ENCODE results near the gene TNNI3.

Gene TNNI3

GRCh38 chr19:55137915-55138314 lies 19.6 kb downstream of the TNNI3 start:
- Histone ChIP-seq H3K23ac (ENCODE audit: low read length) (no peak overlapping the region), H4K8ac (ENCODE audit: low read depth, low read length) (no peak overlapping the region), H3K79me2 (ENCODE audit: control insufficient read depth, insufficient read depth, low read length, poor library complexity) (no peaks in the 10 kb centered on the region), H2AFZ (ENCODE audit: insufficient read depth, low read length, poor library complexity) (no peak overlapping the region), H2BK120ac (ENCODE audit: insufficient read depth, low read length, poor library complexity) (no peak overlapping the region), H3K4me2 (ENCODE audit: low read length) (no peak overlapping the region), H2AK5ac (ENCODE audit: low read length) (no peak overlapping the region), H3K36me3 (ENCODE audit: control insufficient read depth in 1 of 2, insufficient read depth in 2 of 2, low read length in 2 of 2) (no peaks in the 10 kb centered on the region), H2BK5ac (ENCODE audit: low read depth, low read length, poor library complexity) (no peak overlapping the region), H3K14ac (ENCODE audit: low read length) (no peak overlapping the region), H3K27me3 (ENCODE audit: insufficient read depth, low read length) (no peaks in the 10 kb centered on the region), H3K4ac (ENCODE audit: low read depth, low read length) (no peak overlapping the region), H3K9ac (ENCODE audit: low read length) (no peak overlapping the region), H2BK12ac (ENCODE audit: low read length) (no peak overlapping the region), H3K4me3 (ENCODE audit: low read depth, low read length) (no peak overlapping the region), H3K18ac (ENCODE audit: low read length) (no peak overlapping the region), H3K79me1 (ENCODE audit: low read length) (no peaks in the 10 kb centered on the region), H3K9me3 (ENCODE audit: insufficient read depth, low read depth, low read length) (peaks cover 1% of the 10 kb centered on the region), H4K91ac (ENCODE audit: low read depth, low read length) (no peak overlapping the region), H3K27ac (ENCODE audit: low read depth, low read length) (no peak overlapping the region), H3K4me1 (ENCODE audit: control insufficient read depth in 1 of 2, insufficient read depth in 2 of 2, low read length in 2 of 2) (peaks cover 0 to 7% of the 10 kb centered on the region in 2 experiments), H4K12ac (ENCODE audit: low read depth, low read length) (no peak overlapping the region)
- no peak for DNase-seq
- WGBS (ENCODE audit: extremely low coverage, insufficient coverage, insufficient read length), result no CpG with 5 or more reads among the region's 9 CpGs

GRCh38 chr19:55136399-55137102 lies 21.0 kb downstream of the TNNI3 start:
- no peak for DNase-seq
- Histone ChIP-seq H3K36me3 (ENCODE audit: control insufficient read depth in 1 of 2, insufficient read depth in 2 of 2, low read length in 2 of 2) (no peaks in the 10 kb centered on the region), H3K27me3 (ENCODE audit: insufficient read depth, low read length) (no peaks in the 10 kb centered on the region), H3K4ac (ENCODE audit: low read depth, low read length) (no peak overlapping the region), H3K23ac (ENCODE audit: low read length) (no peak overlapping the region), H3K18ac (ENCODE audit: low read length) (no peak overlapping the region), H3K27ac (ENCODE audit: low read depth, low read length) (no peak overlapping the region), H2BK12ac (ENCODE audit: low read length) (no peak overlapping the region), H4K91ac (ENCODE audit: low read depth, low read length) (no peak overlapping the region), H3K9ac (ENCODE audit: low read length) (no peak overlapping the region), H3K4me2 (ENCODE audit: low read length) (no peak overlapping the region), H3K9me3 (ENCODE audit: insufficient read depth, low read depth, low read length) (no peaks in the 10 kb centered on the region), H2BK120ac (ENCODE audit: insufficient read depth, low read length, poor library complexity) (no peak overlapping the region), H3K4me1 (ENCODE audit: control insufficient read depth in 1 of 2, insufficient read depth in 2 of 2, low read length in 2 of 2) (peaks cover 0 to 7% of the 10 kb centered on the region in 2 experiments), H3K79me1 (ENCODE audit: low read length) (no peaks in the 10 kb centered on the region), H3K14ac (ENCODE audit: low read length) (no peak overlapping the region), H2AFZ (ENCODE audit: insufficient read depth, low read length, poor library complexity) (no peak overlapping the region), H4K12ac (ENCODE audit: low read depth, low read length) (no peak overlapping the region), H2AK5ac (ENCODE audit: low read length) (no peak overlapping the region), H3K4me3 (ENCODE audit: low read depth, low read length) (no peak overlapping the region), H3K79me2 (ENCODE audit: control insufficient read depth, insufficient read depth, low read length, poor library complexity) (no peaks in the 10 kb centered on the region), H2BK5ac (ENCODE audit: low read depth, low read length, poor library complexity) (no peak overlapping the region), H4K8ac (ENCODE audit: low read depth, low read length) (no peak overlapping the region)
- WGBS (ENCODE audit: extremely low coverage, insufficient coverage, insufficient read length), result no CpG with 5 or more reads among the region's 17 CpGs

DNA sequence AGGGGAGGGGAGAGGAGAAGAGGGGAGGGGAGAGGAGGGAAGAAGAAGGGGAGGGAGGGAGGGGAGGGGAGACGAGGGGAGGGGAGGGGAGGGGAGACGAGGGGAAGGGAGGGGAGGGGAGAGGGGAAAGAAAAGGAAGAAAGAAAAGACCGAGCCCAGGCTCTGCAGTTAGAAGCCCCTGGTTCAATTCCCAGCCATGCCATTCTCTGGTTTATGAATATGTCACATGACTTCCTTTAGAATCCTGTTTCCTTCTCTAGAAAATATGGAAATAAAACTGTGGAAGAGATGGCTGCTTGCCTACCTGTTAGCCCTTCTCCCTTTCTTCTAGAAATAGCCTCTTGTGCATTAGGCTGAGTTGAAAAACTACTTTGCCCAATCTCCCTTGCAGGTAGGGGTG lies 22.8 kb downstream of the TNNI3 start:
- H3K9me3 ChIP-seq (ENCODE audit: insufficient read depth, low read depth, low read length), result no peaks in the 10 kb centered on the region
- no peak overlapping the region for H3K4ac ChIP-seq (ENCODE audit: low read depth, low read length)
- no peak overlapping the region for H3K23ac ChIP-seq (ENCODE audit: low read length)
- H3K27ac ChIP-seq (ENCODE audit: low read depth, low read length), result no peak overlapping the region
- no peak overlapping the region for H3K14ac ChIP-seq (ENCODE audit: low read length)
- H3K4me2 ChIP-seq (ENCODE audit: low read length), result no peak overlapping the region
- no peak overlapping the region for H2AFZ ChIP-seq (ENCODE audit: insufficient read depth, low read length, poor library complexity)
- H2BK12ac ChIP-seq (ENCODE audit: low read length), result no peak overlapping the region
- peaks cover 0 to 7% of the 10 kb centered on the region in 2 experiments for H3K4me1 ChIP-seq (ENCODE audit: control insufficient read depth in 1 of 2, insufficient read depth in 2 of 2, low read length in 2 of 2)
- H2BK5ac ChIP-seq (ENCODE audit: low read depth, low read length, poor library complexity), result no peak overlapping the region
- no peak overlapping the region for H3K4me3 ChIP-seq (ENCODE audit: low read depth, low read length)
- no peak overlapping the region for H2AK5ac ChIP-seq (ENCODE audit: low read length)
- H3K36me3 ChIP-seq (ENCODE audit: control insufficient read depth in 1 of 2, insufficient read depth in 2 of 2, low read length in 2 of 2), result no peaks in the 10 kb centered on the region
- H3K79me1 ChIP-seq (ENCODE audit: low read length), result no peaks in the 10 kb centered on the region
- H4K8ac ChIP-seq (ENCODE audit: low read depth, low read length), result no peak overlapping the region
- no peak overlapping the region for H3K9ac ChIP-seq (ENCODE audit: low read length)
- H4K12ac ChIP-seq (ENCODE audit: low read depth, low read length), result no peak overlapping the region
- H3K79me2 ChIP-seq (ENCODE audit: control insufficient read depth, insufficient read depth, low read length, poor library complexity), result no peaks in the 10 kb centered on the region
- no peak overlapping the region for H2BK120ac ChIP-seq (ENCODE audit: insufficient read depth, low read length, poor library complexity)
- H3K27me3 ChIP-seq (ENCODE audit: insufficient read depth, low read length), result no peaks in the 10 kb centered on the region
- H4K91ac ChIP-seq (ENCODE audit: low read depth, low read length), result no peak overlapping the region
- no CpG with 5 or more reads among the region's 3 CpGs for WGBS (ENCODE audit: extremely low coverage, insufficient coverage, insufficient read length)
- DNase-seq, result no peak
- H3K18ac ChIP-seq (ENCODE audit: low read length), result no peak overlapping the region

DNA sequence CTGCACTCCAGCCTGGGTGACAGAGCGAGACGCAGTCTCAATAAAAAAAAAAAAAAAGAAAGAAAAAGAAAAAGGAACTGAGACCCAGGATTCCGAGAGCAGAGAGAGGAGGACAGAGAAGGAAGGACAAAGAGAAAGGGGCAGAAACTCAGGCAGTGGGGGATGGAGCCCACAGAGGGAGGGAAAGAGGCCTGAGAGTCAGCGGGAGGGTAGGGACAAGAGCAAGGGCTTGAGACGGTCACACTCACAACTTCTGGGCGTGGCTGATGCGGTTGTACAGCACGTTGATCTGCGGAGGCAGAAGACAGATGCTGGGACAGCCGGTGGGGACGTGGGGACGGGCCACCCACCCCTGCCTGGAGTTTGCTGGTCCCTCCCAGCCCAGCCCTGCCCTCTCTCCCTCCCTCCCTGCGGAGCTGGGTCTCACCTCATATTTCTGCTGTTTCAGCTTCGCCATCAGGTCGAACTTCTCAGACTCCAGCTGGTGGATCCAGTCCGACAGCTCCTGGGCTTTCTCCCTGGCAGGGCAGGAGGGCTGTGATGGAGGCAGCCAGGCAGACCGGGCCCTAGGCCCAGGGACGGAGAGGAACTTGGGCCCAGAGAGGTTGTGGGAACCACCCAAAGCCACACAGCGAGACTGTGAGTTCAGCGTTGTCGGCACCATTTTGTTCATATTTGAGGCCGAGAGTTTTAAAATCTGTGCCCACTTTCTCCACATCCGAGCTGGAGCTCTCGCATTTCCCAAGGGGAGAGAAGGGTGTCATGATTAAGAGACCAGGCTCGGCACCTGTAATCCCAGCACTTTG lies 23.7 kb downstream of the TNNI3 start:
- H3K18ac ChIP-seq (ENCODE audit: low read length), result no peak overlapping the region
- H4K91ac ChIP-seq (ENCODE audit: low read depth, low read length), result no peak overlapping the region
- no peak overlapping the region for H3K14ac ChIP-seq (ENCODE audit: low read length)
- no peak overlapping the region for H2AFZ ChIP-seq (ENCODE audit: insufficient read depth, low read length, poor library complexity)
- H3K23ac ChIP-seq (ENCODE audit: low read length), result no peak overlapping the region
- H3K36me3 ChIP-seq (ENCODE audit: control insufficient read depth in 1 of 2, insufficient read depth in 2 of 2, low read length in 2 of 2), result no peaks in the 10 kb centered on the region
- no peak overlapping the region for H2BK12ac ChIP-seq (ENCODE audit: low read length)
- H3K27me3 ChIP-seq (ENCODE audit: insufficient read depth, low read length), result no peaks in the 10 kb centered on the region
- no peaks in the 10 kb centered on the region for H3K79me1 ChIP-seq (ENCODE audit: low read length)
- H3K27ac ChIP-seq (ENCODE audit: low read depth, low read length), result no peak overlapping the region
- no CpG with 5 or more reads among the region's 25 CpGs for WGBS (ENCODE audit: extremely low coverage, insufficient coverage, insufficient read length)
- H3K4me1 ChIP-seq (ENCODE audit: control insufficient read depth in 1 of 2, insufficient read depth in 2 of 2, low read length in 2 of 2), result peaks cover 0 to 7% of the 10 kb centered on the region in 2 experiments
- H3K4me2 ChIP-seq (ENCODE audit: low read length), result no peak overlapping the region
- DNase-seq, result peak; percentile 48 to 68
- H3K4me3 ChIP-seq (ENCODE audit: low read depth, low read length), result no peak overlapping the region
- H3K4ac ChIP-seq (ENCODE audit: low read depth, low read length), result no peak overlapping the region
- H3K9me3 ChIP-seq (ENCODE audit: insufficient read depth, low read depth, low read length), result no peaks in the 10 kb centered on the region
- H3K79me2 ChIP-seq (ENCODE audit: control insufficient read depth, insufficient read depth, low read length, poor library complexity), result no peaks in the 10 kb centered on the region
- no peak overlapping the region for H3K9ac ChIP-seq (ENCODE audit: low read length)
- no peak overlapping the region for H4K12ac ChIP-seq (ENCODE audit: low read depth, low read length)
- H2BK120ac ChIP-seq (ENCODE audit: insufficient read depth, low read length, poor library complexity), result no peak overlapping the region
- H2AK5ac ChIP-seq (ENCODE audit: low read length), result no peak overlapping the region
- no peak overlapping the region for H2BK5ac ChIP-seq (ENCODE audit: low read depth, low read length, poor library complexity)
- H4K8ac ChIP-seq (ENCODE audit: low read depth, low read length), result no peak overlapping the region
